ENCODE data around the gene GPR82.

Gene GPR82

GRCh38 chrX:41689711-41690110, 34.3 kb upstream of the GPR82 start:
- no peak for TF ChIP-seq CTCF (IDR thresholded peaks at IDR 0.05)

DNA sequence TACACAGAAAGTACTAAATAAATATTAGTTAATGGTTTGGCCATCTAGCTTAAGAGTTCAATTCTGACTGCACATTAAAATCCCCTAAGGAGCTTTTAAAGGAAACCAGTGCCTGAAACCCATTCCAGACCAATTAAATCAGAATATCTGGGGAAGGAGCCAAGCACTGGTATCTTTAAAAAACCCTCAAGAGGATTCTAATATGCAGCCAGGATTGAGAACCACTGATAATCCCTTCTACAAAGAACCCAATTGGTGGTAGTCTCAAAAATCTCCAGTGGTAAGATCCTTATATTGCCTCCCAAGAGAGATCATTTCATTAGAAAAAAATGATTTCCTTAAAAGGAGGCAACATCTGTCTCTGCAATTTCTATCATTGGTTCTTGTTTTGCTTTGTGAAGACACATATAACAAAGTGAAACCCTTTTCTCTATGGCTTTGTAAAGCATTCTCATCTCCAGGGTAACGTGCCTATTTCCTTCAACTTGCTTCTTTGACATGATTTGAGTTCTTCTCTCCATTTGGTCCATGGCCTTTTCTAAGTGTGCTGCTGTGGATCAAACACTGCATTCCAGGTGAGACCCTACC, 31.7 kb upstream of the GPR82 start:
- no peak for TF ChIP-seq CTCF (IDR thresholded peaks at IDR 0.05)

DNA sequence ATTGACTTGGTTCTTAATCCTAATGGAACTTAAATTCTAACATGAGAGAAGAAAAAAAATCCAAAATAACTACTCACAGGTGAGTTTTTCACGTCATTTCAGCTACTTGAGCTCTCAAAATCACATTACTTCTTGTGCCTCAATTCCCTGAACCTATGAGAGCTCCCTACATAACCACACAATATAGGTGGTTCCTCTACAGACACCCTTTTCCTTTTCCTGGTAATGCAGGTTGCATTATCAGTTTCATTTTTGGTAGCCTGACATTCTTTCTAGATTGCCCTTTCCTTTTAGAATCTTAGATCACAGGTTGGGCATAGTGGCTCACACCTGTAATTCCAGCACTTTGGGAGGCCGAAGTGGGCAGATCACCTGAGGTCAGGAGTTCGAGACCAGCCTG, 31.0 kb upstream of the GPR82 start:
- no peak for TF ChIP-seq CTCF (IDR thresholded peaks at IDR 0.05)

DNA sequence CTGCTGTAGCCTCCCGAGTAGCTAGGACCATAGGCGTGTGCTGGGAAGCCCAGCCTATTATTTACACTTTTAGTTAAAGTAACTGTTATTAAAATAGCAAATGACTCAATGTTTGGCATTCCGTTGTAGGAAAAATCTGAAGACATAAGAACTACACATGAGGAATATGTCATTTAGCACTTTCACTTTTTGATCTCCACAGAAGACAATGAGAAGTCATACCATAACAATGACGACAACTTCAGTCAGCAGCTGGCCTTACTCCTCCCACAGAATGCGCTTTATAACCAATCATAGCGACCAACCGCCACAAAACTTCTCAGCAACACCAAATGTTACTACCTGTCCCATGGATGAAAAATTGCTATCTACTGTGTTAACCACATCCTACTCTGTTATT, 28.6 kb upstream of the GPR82 start:
- no peak for TF ChIP-seq CTCF (IDR thresholded peaks at IDR 0.05)

DNA sequence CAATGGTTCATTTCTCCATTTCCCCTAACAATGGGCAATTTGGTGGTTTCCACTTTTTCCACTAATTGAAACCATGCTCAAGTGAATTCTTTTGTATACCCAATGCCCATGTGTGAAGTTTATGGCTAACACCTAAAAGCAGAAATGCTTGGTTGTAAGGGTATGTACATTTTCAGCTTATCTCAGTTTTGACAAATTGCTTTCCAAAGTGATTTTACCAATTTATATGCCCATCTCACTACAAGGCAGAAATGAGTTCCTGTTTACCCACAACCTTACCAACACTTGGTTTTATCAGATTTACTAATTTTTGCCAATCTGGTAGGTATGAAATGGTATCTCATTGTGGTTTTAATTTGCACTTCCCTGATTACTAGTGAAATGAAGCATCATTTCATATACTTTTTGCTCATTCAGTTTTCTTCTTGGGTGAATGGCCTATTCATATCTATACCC, 20.4 kb upstream of the GPR82 start:
- no peak for TF ChIP-seq CTCF (IDR thresholded peaks at IDR 0.05)

DNA sequence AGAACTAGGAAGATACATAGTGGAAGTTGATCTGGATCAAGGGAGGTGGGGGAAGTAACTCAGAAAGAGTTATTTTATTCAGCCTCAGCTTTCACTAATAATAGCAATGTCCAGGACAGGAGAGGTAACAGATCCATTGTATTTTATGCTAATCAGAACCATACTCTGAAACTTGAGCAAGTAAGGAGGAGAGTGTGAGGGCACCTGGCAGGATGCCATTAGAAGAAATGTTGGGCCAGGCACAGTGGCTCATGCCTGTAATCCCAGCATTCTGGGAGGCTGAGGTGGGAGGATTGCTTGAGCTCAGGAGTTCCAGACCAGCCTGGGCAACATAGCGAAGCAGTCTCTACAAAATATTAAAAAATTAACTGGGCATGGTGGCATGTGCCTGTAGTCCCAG, 18.9 kb upstream of the GPR82 start:
- TF ChIP-seq CTCF (IDR thresholded peaks at IDR 0.05), result no peak

DNA sequence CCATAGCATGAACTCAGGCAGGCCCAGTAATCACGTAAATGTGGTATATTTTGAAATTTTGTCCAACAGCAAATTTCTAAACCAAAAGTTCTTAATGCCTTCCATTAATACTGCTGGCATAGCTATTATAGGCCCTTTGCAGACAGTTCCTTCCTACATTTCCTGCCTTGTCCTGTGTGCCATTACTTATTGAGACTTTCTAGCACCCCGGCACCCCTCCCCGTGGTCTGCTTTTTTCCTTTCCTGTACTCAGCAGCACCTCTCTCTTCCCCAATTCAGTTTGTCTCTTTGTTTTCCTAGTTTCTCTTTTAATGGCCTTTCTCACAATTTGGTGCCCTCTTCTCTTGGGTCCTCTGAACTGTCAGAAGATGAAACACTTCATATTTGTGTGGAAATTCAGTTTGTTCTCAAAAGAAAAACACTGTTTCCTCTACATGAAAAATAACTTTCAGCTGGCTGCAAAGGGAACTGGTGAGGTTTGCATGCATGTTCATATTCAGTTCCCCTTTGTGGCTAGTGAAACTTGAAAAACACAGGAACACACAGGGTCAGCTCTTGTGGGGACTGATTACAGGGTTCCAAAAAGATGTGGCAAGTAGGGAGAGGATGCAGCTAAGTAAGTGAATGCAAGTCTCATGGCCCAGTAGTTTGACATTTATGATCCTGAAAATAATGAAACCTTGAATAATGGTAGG, 18.2 kb upstream of the GPR82 start:
- no peak for TF ChIP-seq CTCF (IDR thresholded peaks at IDR 0.05)

Data from LNCAP (cell line).